Measurements from ENCODE around the gene TAS2R8.

- no peak for TF ChIP-seq POLR2A (IDR thresholded peaks at IDR 0.05; ENCODE audit: low read length)
- no peak for TF ChIP-seq GATA1 (IDR thresholded peaks at IDR 0.05; ENCODE audit: low read depth, low read length)
Measured at GRCh38 chr12:10811883-10812536, 4.9 kb upstream of the TAS2R8 start.
